Right atrium auricular region (tissue), 2 donors: Measurements from ENCODE around the gene SERPINB13. TPM values are rescaled to one million over a fixed set of nuclear protein-coding genes. Genes with fewer than 3 reads are reported as not detected.

Experiments used
- DNase-seq: peaks from one replicate; pipeline ENCODE4 v3.0.0-alpha.2; 2019; ENCODE audit warnings: low spot score
- H3K27ac ChIP-seq, 2 donors: fragments of 200-600 bp; sonication (generic); 1 replicate in 1 of 2; 2 replicates in 1 of 2; pipeline ENCODE4 v1.5.1; 2016 to 2019
- H3K27me3 ChIP-seq, 2 donors: fragments of 200-600 bp; sonication (generic); one replicate each; pipeline versions ENCODE4 v1.5.1 to v1.6.0; 2017 to 2019
- H3K36me3 ChIP-seq: fragments of 200-600 bp; sonication (generic); one replicate; pipeline ENCODE4 v1.5.1; 2016
- H3K4me1 ChIP-seq, 2 donors: fragments of 200-600 bp; sonication (generic); one replicate each; pipeline versions ENCODE4 v1.5.1 to v1.6.0; 2017 to 2019
- H3K4me3 ChIP-seq, 2 donors: fragments of 200-600 bp; sonication (generic); 1 replicate in 1 of 2; 2 replicates in 1 of 2; pipeline ENCODE4 v1.5.1; 2017 to 2019; ENCODE audit warnings: mild to moderate bottlenecking in 1 of 2, moderate library complexity in 1 of 2
- H3K9me3 ChIP-seq, 2 donors: fragments of 200-600 bp; sonication (generic); one replicate each; pipeline ENCODE4 v1.5.1; 2019
- CTCF ChIP-seq, 2 donors: fragments of 200-600 bp; sonication (generic); IDR thresholded peaks; one replicate each; pipeline ENCODE4 v1.5.1; 2019; ENCODE audit warnings: antibody characterized with exemption in 2 of 2
- total RNA-seq, 2 donors: library from RNA; depleted of rRNA; stranded (reverse); fragments of >200 nt; gene quantifications; one replicate each; pipeline ENCODE4 v1.1.0, GENCODE V29; 2016

Gene SERPINB13
- total RNA-seq, 2 donors from 2014 or later, result not detected

GRCh38 chr18:63550068-63550467 is 37.1 kb upstream of the SERPINB13 start:
- H3K9me3 ChIP-seq, result no peaks in the 10 kb centered on the region
- DNase-seq, result no peak
- H3K4me3 ChIP-seq, result no peak overlapping the region
- peaks cover 0 to 7% of the 10 kb centered on the region in 2 donors for H3K4me1 ChIP-seq
- TF ChIP-seq CTCF (IDR thresholded peaks at IDR 0.05), result no peak
- no peaks in the 10 kb centered on the region for H3K27me3 ChIP-seq
- no peak overlapping the region for H3K27ac ChIP-seq
- H3K36me3 ChIP-seq, result no peaks in the 10 kb centered on the region

- Histone ChIP-seq H3K9me3 (no peaks in the 10 kb centered on the region), H3K27me3 (no peaks in the 10 kb centered on the region), H3K36me3 (no peaks in the 10 kb centered on the region), H3K27ac (no peak overlapping the region), H3K4me1 (peaks cover 0 to 7% of the 10 kb centered on the region in 2 donors), H3K4me3 (no peak overlapping the region)
- no peak for TF ChIP-seq CTCF (IDR thresholded peaks at IDR 0.05)
- no peak for DNase-seq
These were observed 35.4 kb upstream of the SERPINB13 start for GRCh38 chr18:63551769-63552168.

- no peaks in the 10 kb centered on the region for H3K36me3 ChIP-seq
- H3K27ac ChIP-seq, result no peak overlapping the region
These were observed 34.6 kb upstream of the SERPINB13 start for GRCh38 chr18:63552581-63552980.

GRCh38 chr18:63553081-63553480 is 34.1 kb upstream of the SERPINB13 start:
- no peak overlapping the region for H3K4me3 ChIP-seq
- no peaks in the 10 kb centered on the region for H3K27me3 ChIP-seq
- no peak for TF ChIP-seq CTCF (IDR thresholded peaks at IDR 0.05)
- H3K27ac ChIP-seq, result no peak overlapping the region
- H3K36me3 ChIP-seq, result no peaks in the 10 kb centered on the region
- H3K9me3 ChIP-seq, result no peaks in the 10 kb centered on the region
- DNase-seq, result no peak
- H3K4me1 ChIP-seq, result peaks cover 0 to 7% of the 10 kb centered on the region in 2 donors

More at GRCh38 chr18:63552581-63552980, 34.6 kb upstream of the SERPINB13 start:
- no peak overlapping the region for H3K4me3 ChIP-seq
- peaks cover 0 to 7% of the 10 kb centered on the region in 2 donors for H3K4me1 ChIP-seq
- no peaks in the 10 kb centered on the region for H3K9me3 ChIP-seq
- TF ChIP-seq CTCF (IDR thresholded peaks at IDR 0.05), result no peak
- no peaks in the 10 kb centered on the region for H3K27me3 ChIP-seq
- DNase-seq, result no peak

GRCh38 chr18:63559567-63560491 is 27.3 kb upstream of the SERPINB13 start:
- no peaks in the 10 kb centered on the region for H3K9me3 ChIP-seq
- H3K4me1 ChIP-seq, result no peaks in the 10 kb centered on the region
- no peak for DNase-seq
- H3K27me3 ChIP-seq, result no peaks in the 10 kb centered on the region
- TF ChIP-seq CTCF (IDR thresholded peaks at IDR 0.05), result no peak
- no peaks in the 10 kb centered on the region for H3K36me3 ChIP-seq
- no peak overlapping the region for H3K4me3 ChIP-seq
- no peak overlapping the region for H3K27ac ChIP-seq
